Fibroblast of villous mesenchyme (primary cell): ENCODE results near the gene WDR44. TPM values are rescaled to one million over a fixed set of nuclear protein-coding genes. Genes with fewer than 3 reads are reported as not detected.
"Not testable (repeated sequence)": the region's sequence is repeated elsewhere in the genome, so short reads cannot be mapped to it uniquely, and the experiment has no call there.

ENCODE experiments used
- DNase-seq: peaks from one replicate; pipeline ENCODE4 v3.0.0-alpha.2; 2010; ENCODE audit warnings: low read depth
- H3K4me3 ChIP-seq: 2 replicates; pipeline ENCODE4 v1.5.1; 2011; ENCODE audit warnings: low read depth, mild to moderate bottlenecking, low read length
- CTCF ChIP-seq: IDR thresholded peaks from 2 replicates; pipeline ENCODE4 v1.5.1; 2012; ENCODE audit warnings: low read depth, mild to moderate bottlenecking, low read length; ENCODE audit not compliant: insufficient read depth
- total RNA-seq: library from RNA; depleted of rRNA; stranded (reverse); fragments of >200 nt; gene quantifications from 2 replicates; pipeline ENCODE4 v1.2.3, GENCODE V29; 2012

Gene WDR44
- total RNA-seq, 1 donor = 28.9 TPM

DNA sequence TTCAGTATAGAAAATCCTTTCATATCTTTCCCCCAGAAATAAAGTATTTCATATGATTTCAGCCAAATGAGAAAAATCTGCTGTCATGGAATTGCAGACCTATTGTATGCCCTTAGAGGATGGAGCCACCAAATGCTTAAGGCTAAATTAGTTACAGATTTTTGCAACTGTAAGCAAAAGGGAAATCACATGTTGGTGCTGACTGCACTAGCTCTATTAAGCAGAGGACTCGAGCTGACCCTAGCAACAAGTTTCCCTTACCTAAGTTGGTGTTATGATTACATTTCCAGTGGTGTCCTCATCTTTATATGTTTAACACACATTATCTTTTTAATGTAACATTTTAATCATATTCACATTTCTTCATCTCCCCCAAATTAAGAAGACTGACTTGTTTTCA is 91.4 kb downstream of the WDR44 start:
- DNase-seq = no peak
- TF ChIP-seq CTCF = no peak
- no peak overlapping the region for H3K4me3 ChIP-seq

- TF ChIP-seq CTCF = no peak
- DNase-seq = no peak
- H3K4me3 ChIP-seq = no peak overlapping the region
Measured at GRCh38 chrX:118448273-118448783, 102.4 kb downstream of the WDR44 start.

DNA sequence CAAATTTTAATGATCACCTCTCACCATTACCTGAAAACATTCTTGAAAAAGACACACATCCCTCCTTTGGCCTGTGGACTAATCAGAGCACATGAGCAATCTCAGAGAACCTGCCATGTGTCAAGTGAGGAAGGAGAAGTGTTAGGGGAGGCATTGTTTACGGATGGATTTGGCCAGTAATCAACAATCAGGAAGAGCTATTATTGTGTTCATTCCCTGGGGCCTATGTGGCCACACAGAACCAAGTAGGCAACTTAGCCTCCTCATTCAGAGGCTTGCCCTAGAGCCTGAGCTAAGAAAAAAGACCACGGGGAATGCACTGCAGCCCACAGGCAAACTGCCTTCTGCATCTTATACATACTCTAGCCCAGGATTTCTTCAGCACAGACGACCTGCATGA is 109.1 kb downstream of the WDR44 start:
- no peak for TF ChIP-seq CTCF
- DNase-seq = no peak
- no peak overlapping the region for H3K4me3 ChIP-seq

GRCh38 chrX:118459494-118459893 is 113.6 kb downstream of the WDR44 start:
- H3K4me3 ChIP-seq = no peak overlapping the region
- DNase-seq = peak; percentile 48
- TF ChIP-seq CTCF = peak; percentile 62

- no peak for DNase-seq
- no peak overlapping the region for H3K4me3 ChIP-seq
- no peak for TF ChIP-seq CTCF
Measured at GRCh38 chrX:118464501-118464900, 118.6 kb downstream of the WDR44 start.

GRCh38 chrX:118468122-118468521 is 122.2 kb downstream of the WDR44 start:
- H3K4me3 ChIP-seq = no peak overlapping the region
- DNase-seq = no peak
- TF ChIP-seq CTCF = no peak

- not testable (repeated sequence) for H3K4me3 ChIP-seq, DNase-seq
Measured at GRCh38 chrX:118470721-118471347, 124.9 kb downstream of the WDR44 start.
